NCI-H2196 treated with DMSO at 0.1 percent for 48 hours (cell line): ENCODE data around the gene SYMPK.
"Not testable (repeated sequence)": the region's sequence is repeated elsewhere in the genome, so short reads cannot be mapped to it uniquely, and the experiment has no call there.

Experiments
- DNase-seq: peaks from one replicate; lab custom pipeline; 2025; ENCODE audit not compliant: unreplicated experiment; lab: John Stamatoyannopoulos, UW

The SYMPK gene

DNA sequence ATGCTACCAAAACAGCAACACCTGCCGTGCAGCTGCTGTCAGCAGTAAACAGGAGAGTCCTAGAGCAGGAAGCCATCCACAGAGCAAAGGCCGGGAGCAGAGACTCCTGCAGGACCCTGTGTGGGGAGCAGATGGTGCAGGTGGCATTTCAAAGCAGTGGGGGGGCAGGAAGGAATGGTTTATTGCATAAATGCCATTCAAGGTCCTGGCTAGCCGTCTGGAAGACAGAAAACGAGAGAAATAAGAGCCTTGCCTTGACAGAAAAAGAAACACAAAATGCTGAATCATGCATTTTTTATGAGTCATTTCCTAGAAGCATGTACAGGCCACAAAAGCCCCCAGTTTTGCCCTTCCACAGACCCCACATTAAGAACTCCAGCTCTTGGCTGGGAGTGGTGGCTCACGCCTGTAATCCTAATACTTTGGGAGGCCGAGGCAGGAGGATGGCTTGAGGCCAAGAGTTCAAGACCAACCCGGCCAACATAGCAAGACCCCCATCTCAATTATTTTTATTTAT is 53.2 kb downstream of the SYMPK start:
- peak; percentile 38 for DNase-seq

DNA sequence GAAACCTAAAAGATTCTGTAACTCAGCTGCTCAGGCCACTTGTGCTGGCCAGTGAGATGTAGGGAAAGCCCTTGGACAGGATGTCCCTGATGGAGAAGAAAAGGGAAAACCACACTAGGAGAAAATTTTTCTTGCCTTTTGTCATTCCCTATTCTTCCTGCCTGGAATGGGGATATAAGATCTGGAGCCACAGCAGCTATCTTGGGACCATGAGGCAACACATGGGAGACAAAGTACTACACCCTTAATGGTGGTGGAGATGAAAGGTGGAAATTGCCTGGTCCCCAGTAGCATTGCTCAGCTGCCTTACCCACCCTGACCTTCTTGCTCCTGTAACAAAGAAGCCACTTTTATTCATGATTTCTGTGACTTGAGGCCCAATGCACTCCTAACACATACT is 57.2 kb downstream of the SYMPK start:
- no peak for DNase-seq

DNA sequence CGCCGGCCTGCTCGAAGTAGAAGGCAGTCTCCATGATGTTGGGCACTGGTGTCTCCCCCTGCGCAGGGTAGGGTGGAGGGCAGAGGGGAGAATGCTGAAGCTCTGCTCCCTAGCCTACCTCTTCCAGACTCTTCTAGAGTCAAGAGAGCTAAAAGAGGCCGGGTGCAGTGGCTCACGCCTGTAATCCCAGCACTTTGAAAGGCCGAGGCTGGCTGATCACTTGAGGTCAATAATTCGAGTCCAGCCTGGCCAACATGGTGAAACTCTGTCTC is 58.1 kb downstream of the SYMPK start:
- DNase-seq, result no peak

DNA sequence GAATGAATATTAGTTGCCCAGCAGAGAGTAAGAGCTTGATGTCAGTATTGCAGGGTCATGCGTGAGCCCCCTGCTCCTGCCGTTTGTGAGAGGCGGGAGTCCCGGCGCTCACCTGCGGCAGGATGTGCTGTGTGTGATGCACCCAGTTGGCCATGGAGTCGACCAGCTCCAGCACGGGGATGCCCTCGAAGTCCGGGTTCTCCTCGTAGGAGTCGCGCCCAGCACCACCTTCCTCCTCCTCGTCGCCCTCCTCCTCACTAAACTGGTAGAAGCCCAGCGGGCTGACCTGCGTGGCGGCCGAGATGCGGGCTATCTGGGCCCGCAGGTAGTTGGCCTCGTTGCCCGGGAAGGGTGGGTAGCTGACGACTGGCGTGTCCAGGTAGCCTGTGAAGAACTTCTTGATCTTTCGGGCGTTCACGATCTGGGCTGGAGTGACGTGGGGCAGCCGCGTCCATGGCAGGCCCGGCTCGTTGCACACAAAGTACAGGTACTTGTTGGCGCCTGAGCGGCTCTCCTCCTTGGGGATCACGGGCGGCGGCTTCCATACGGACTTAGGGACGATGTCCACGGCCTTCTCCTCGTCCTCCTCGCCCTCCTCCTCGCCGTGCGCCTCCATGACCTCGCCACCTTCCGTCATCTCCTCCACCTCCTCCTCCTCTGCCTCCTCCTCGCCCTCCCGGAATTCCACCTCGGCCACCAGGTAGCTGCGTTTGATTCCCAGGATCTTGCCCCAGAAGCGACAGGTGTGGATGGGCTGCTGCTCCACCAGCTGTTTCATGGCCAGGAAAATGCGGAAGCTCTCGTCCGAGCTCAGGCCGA is 58.6 kb downstream of the SYMPK start:
- no peak for DNase-seq

DNA sequence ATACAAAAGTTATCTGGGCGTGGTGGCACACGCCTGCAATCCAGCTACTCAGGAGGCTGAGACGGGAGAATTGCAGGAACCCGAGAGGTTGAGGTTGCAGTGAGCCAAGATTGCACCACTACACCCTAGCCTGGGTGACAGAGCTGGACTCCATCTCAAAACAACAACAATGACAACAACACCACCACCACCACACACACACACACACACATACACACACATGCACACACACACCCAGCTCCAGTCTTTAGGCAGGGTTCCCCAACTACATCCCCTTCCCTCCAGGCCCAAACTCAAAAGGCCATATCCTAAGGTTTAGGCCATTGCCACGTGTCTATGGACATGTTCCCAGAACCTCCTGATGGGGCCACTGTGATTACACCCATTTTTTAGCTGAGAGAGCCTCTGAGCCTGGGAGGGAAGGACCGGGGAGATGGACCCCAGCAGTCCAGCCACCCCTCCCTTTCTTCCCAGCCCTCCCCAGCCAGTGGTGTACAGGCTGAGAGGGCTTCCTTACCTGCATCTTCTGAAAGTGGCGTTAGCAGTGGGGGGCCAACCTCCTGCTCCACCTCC is 61.3 kb downstream of the SYMPK start:
- DNase-seq, result no peak

DNA sequence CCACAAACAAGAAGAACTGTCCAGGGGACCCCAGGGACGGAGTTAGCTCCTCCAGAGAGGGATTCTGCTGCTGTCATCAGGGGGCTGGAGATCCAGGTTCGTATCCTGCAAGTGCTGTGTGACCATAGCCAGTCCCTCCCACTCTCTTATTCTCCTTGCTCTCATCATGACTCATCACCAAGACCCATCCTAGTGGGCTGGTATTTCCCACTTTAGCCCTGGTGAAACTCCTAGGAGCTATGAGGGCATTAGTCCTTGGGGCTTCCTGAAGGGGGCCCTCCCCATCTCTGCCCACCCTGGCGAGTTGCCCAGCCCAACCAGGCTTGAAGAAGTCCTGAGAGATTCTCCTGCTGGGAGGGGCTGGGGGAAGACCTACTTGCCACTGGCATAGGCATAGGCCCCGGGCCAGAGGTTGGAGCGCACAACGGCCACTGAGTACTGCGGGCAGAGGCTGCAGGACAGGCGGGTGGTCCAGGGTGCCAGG is 62.8 kb downstream of the SYMPK start:
- no peak for DNase-seq

DNA sequence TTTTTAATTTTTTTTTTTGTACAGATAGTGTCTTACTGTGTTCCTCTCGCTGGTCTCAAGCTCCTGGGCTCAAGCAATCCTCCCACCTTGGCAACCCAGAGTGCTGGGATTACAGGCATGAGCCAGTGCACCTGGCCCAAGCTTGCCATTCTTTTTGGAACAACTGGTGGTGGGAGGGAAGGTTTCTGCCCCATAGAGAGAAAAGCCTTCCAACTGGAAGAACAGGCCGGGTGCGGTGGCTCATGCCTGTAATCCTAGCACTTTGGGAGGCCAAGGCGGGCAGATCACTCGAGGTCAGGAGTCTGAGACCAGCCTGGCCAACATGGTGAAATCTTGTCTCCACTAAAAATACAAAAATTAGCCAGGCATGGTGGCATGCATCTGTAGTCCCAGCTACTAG is 63.4 kb downstream of the SYMPK start:
- DNase-seq, result not testable (repeated sequence)

DNA sequence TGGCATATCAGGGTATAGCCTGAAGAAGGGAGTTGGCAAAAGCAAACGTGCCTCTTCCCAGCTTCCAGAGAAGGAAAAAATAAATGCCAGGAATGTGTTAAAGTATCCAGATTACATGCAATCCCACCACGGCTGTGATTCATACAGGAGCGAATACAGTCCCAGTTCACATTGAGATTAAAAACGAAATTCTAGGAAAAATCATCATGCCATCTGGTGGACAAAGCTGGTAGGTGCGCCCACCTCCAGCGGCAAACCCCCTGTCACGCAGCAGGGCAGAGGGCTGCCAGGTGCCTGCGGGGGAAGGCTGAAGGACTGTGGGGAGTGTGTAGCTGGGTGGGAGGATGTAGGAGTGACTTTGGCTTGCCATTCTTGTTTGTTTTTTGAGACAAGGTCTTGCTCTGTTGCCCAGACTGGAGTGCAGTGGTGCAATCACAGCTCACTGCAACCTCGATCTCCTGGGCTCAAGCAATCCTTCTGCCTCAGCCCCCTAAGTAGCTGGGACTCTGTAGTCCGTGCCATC is 63.9 kb downstream of the SYMPK start:
- peak; percentile 47 for DNase-seq

DNA sequence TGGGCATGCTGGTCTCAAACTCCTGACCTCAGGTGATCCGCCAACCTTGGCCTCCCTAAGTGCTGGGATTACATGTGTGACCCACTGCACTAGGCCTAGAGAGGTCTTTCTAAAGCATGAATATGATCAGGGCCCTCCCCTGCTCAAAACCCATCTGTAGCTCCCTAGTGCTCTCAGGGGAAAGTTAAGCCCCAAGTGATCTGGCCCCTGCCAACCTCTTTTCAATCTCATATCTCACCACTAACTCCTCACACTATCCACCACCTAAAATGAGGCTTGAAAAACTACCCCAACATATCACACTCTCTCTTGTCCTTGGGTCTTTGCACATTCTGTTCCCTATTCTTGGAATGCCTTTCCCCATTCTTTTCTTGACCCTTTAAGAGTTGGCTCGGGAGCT is 68.3 kb downstream of the SYMPK start:
- DNase-seq, result no peak

DNA sequence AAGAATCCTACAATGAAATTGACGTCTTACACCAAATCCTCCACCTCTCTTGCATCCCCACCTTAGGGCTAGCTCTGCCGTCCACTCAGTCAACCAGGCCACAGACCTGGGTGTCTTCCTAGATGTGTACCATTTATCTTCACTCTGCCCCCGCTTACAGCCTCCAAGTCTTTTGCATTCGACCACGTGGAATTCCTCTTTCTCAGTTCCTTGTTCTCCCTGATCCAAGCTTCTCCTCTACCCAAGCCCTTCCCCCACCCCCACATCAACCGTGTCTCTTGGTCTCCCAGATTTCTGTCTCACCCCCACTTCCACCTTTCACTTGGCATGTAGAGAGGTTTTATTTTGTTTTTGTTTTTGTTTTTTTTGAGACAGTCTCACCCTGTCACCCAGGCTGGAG is 69.1 kb downstream of the SYMPK start:
- DNase-seq, result no peak

DNA sequence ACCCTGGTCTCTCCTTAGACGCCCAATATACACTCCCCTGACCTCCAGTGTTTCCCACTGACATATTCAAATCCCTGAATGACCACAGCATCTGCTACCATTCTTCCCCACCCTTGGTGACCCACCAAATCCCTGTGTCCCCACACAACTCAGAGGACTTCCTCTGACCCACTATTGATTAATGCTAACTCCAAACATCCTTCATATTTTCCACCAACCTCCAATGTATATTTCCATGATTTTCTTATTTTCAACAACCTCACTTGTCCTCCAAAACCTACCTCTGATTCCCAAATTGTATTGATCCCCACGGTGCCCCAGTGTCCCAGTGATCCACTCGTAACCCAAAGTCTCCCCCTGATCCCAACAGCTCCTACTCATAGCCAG is 69.8 kb downstream of the SYMPK start:
- DNase-seq, result no peak

DNA sequence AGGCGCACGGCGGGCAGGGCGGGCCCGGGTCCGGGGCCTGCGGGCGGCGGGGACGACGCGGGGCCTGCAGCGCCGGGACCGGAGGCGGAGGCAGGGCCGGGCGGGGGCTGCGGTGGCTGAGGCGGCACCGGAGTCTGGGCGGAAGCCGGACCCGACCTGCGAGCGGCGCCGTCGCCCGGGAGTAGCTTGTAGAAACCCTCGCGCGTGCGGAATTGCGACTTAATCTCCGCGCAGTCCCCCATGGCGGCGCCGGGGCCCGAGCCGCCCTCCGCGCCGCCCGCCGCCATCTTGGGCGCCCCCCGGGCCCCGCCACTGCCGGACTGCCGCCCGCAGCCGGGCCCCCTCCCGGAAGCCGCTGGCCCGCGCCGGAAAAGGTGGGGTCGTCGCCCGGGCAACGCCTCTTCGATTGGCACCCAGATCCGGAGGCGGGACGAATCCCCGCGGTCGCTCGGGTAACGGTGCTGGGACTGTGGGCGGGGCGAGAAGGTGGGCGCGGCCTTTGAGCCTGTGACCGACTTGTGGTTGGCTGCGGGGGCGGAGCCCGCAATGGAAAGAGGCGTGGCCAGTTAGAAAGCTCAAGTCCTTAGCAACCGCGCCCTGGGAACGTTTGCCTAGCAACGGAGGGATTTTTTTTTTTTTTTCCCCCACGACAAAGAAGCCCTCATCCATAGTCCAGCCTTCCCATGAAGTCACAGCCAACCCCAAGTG is 70.3 kb downstream of the SYMPK start, which contains the start of gene DMWD:
TSS of gene DMWD (minus strand) at position 376 of the 708 bp plus-strand sequence. CDS start at position 287, 89 bp downstream.
- peak; percentile 94 for DNase-seq

DNA sequence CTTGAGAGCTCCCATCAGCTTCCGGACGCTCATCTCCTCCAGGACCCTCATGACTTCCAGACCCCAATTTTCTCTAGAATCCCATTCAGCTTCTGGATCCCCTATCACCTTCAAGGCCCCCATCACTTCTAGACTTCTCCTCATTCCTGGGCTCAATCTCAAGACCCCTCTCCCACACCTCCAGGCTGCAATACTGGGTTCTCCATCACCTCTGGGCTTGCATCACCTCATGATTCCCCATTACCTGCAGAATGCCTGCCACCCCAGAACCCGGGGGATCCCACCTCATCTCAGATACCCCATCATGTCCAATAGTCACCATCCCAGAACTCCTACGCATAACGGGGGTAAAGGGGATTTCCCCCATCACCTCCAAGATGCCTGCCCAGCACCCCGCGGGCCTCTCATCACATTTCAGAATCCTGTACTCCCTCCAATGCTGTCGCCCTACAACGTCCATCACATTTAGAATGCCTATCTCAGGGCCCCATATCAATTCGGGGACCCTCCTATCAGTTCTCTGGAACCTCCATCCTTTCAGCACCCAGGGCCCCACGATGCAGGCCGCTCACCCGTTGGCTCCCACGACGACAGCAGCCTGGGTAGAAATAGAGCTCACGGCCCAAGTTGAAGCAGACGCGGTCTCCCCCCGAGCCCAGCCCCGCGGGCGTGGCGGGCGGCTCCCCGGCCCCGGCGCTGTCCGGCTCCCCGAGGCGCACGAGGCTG is 71.0 kb downstream of the SYMPK start:
- DNase-seq, result no peak

DNA sequence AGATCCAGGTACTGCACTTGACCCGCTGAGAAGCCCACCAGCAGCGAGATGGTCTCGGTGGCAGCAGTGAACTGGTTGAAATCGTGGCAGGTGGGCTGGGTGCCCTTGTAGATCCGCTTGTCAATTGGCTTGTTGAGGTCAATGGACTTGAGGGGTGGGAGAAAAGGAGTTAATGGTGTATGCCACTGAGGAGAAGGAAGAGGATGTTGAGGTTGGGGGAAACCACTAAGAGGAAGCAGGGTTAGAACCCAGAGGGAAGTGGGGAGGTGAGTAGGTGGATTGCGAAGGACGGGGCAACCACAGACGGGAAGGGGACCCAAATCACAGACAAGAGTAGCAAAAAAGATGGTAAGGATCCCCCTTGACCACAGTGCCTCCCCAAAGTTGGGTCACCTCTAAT is 72.0 kb downstream of the SYMPK start:
- no peak for DNase-seq

DNA sequence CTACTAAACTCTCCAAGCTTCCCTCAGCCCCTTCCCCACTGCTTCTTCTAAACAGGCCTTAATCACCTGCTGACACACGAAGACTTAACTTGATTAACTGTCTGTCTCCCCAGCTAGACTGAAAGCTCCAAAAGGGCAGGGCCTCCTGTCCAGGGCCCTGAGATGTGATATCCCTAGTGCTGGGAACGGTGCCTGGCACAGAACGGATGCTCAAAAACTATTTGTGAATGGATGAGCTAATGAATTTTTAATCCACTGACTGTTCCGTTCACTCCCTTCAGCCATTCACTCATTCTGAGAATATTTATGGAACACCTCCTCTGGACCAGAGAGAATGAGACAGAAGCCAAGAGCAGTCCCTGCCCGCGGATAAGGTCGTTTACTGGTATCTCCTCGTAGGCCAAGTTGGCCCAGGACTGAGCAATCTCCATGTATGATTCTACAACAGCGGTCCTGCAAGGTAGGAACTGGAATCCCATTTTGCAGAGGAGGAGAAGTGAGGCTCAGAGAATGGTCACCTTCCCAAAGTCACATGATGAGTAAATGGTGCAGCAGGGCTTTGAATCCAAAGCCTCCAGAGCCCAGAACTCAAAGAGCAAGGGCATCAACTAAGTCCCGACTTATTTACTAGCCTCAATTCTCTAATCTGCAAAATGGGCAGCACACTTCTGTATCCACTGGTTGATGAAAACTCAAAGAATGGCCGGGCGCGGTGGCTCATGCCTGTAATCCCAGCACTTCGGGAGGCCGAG is 73.7 kb downstream of the SYMPK start:
- DNase-seq, result no peak

DNA sequence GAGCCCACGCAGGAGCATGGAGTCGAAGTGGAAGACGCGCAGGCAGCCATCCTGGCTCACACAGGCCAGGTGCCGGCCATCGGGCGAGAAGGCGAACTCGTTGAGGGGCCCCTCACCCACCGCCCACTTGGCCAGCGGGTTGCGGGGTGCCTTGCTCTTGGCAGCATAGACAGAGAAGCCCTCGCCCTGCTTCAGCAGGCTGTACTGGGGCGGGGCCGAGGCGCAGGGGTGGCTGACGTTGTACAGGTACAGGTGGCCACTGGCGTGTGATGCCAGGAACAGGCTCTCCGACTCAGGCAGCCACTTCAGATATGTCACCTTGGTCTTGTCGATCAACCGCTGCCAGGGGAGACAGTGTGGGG is 76.4 kb downstream of the SYMPK start:
- DNase-seq, result no peak

DNA sequence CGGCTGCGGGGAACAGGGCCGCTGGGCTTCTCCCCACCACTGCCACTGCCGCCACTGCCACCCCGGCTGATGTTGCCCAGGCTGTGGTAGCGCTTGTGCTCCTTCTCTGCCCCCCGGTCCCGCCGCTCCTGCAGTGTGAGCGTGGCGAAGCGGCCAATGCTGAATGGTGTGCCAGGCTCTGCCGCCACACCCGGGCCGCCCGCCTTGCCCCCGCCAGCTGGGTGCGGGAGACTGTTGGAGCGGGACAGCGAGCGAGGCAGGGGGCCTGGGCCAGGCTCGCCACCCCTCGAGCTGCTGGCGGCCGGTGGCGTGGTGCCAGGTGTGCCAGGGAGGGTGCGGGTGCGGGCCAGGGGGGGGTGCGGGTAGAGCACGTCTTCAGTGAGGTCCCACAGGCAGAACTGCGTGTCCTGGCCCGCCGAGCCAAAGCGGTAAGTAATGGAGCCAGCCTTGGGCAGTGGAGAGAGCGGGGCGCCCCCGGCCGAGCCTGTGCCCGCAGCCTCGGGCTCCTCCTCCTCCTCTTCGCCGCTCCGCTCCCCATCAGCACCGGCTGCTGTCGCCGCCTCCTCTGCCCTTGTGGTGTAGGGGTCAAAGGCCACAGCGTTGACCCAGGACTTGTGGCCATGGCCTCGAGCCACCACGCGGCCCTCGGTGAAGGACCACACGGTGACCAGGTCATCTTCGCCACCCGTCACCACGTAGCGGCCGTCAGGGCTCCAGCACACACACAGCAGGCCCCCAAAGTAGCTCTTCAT is 77.0 kb downstream of the SYMPK start:
- DNase-seq, result no peak

DNA sequence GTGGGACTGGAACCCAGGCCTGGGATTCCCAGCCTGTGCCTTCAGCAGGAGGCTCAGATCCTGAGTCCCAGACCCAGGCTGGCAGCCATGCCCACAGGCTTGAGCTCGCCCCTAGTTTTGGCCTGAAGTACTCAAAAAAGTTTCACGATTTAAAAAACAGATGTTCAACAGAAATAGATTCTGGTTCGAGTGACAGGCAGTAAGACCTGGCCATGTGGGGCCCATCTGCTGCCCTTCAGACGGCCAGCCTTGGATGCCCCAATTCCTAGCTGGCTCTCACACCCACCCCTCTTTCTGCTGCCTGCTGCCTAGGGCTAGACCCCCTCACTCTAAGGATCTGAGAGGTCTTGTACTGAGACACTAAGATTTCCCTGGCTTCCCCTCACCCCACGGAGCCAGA is 77.8 kb downstream of the SYMPK start:
- DNase-seq, result no peak

DNA sequence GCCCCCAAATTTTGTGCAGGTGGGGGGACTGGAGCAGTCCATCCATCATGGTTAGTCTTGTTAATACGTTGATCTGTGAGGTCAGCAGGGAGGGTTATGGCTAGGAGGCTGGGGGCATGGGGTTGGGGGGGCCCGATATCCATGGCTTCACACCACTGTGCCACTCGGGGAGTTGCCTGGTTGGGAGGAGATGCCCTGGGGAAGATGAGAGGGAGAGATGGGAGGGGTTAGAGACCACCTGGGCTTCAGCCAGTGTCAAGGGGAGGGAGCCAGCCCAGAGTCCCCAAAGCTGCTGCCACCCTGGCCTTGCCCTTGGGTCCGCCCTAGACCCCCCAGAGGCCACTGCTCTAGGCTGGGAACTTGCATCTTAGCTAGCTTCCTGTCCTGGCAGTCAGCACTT is 78.9 kb downstream of the SYMPK start:
- DNase-seq, result no peak
